C4-2B (cell line): ENCODE measurements around the gene ARSA.
"Not testable (repeated sequence)": the region's sequence is repeated elsewhere in the genome, so short reads cannot be mapped to it uniquely, and the experiment has no call there.

Experiments used
- H3K27ac ChIP-seq: fragments of 450-650 bp; 2 replicates; pipeline ENCODE4 v1.5.1; 2017
- CTCF ChIP-seq: fragments of 450-650 bp; conservative IDR thresholded peaks from 2 replicates; pipeline ENCODE4 v1.5.1; 2017; ENCODE audit warnings: mild to moderate bottlenecking
- ZFX ChIP-seq: fragments of 450-650 bp; IDR thresholded peaks from 2 replicates; pipeline ENCODE4 v1.6.1; 2017

ARSA gene

GRCh38 chr22:50612168-50612527, 15.8 kb downstream of the ARSA start:
- TF ChIP-seq ZFX, result no peak
- no peak for TF ChIP-seq CTCF
- H3K27ac ChIP-seq, result no peak overlapping the region; the same call in 1 of the 2 replicates

GRCh38 chr22:50611341-50612060, 16.5 kb downstream of the ARSA start:
- no peak overlapping the region for H3K27ac ChIP-seq
- TF ChIP-seq ZFX (no peak), CTCF (no peak)

GRCh38 chr22:50610581-50610980, 17.4 kb downstream of the ARSA start:
- no peak for TF ChIP-seq CTCF
- TF ChIP-seq ZFX, result no peak
- H3K27ac ChIP-seq, result no peak overlapping the region

GRCh38 chr22:50610041-50610451, 17.9 kb downstream of the ARSA start:
- TF ChIP-seq CTCF, result no peak
- no peak for TF ChIP-seq ZFX
- no peak overlapping the region for H3K27ac ChIP-seq

- TF ChIP-seq CTCF, result no peak
- TF ChIP-seq ZFX, result no peak
- H3K27ac ChIP-seq, result no peak overlapping the region
These were observed 18.4 kb downstream of the ARSA start for GRCh38 chr22:50609599-50609998.

GRCh38 chr22:50608996-50609395, 19.0 kb downstream of the ARSA start:
- no peak overlapping the region for H3K27ac ChIP-seq
- TF ChIP-seq CTCF, result no peak
- no peak for TF ChIP-seq ZFX

GRCh38 chr22:50608058-50608840, 19.7 kb downstream of the ARSA start:
- H3K27ac ChIP-seq, result not testable (repeated sequence)
